Naive B cell (primary cell): ENCODE measurements around the gene PARP12. TPM values are rescaled to one million over a fixed set of nuclear protein-coding genes. Genes with fewer than 3 reads are reported as not detected.
A peak's percentile ranks its signal among the peaks of the same experiment; 100 is the strongest.

Source experiments
- ATAC-seq, 2 donors: fragments of 150-1000 bp; cut with Tn5 transposase; 2 replicates each; pipeline ENCODE4 v1.10.0; 2021; ENCODE audit warnings: low read depth in 2 of 2, mild to moderate bottlenecking in 2 of 2, moderate library complexity in 2 of 2
- DNase-seq: peaks from one replicate; pipeline ENCODE4 v3.0.0; 2022
- H3K27ac Mint-ChIP-seq, 6 donors: one replicate each; pipeline ENCODE4 v1.8.0; 2020 to 2022; ENCODE audit warnings: mild to moderate bottlenecking in 6 of 6, mixed read lengths in 6 of 6, moderate library complexity in 5 of 6, inconsistent platforms in 2 of 6
- H3K27me3 Mint-ChIP-seq, 3 donors: one replicate each; pipeline ENCODE4 v1.8.0; 2021 to 2022; ENCODE audit warnings: mixed read lengths in 3 of 3, mild to moderate bottlenecking in 1 of 3
- H3K36me3 Mint-ChIP-seq, 2 donors: one replicate each; pipeline ENCODE4 v1.8.0; 2020 to 2022; ENCODE audit warnings: mixed read lengths in 2 of 2, inconsistent platforms in 1 of 2, mild to moderate bottlenecking in 1 of 2
- H3K4me1 Mint-ChIP-seq, 3 donors: one replicate each; pipeline ENCODE4 v1.8.0; 2020 to 2022; ENCODE audit warnings: mixed read lengths in 3 of 3, inconsistent platforms in 1 of 3, mild to moderate bottlenecking in 1 of 3, moderate library complexity in 1 of 3
- H3K4me3 Mint-ChIP-seq, 8 donors: one replicate each; pipeline ENCODE4 v1.8.0; 2020 to 2022; ENCODE audit warnings: mild to moderate bottlenecking in 8 of 8, mixed read lengths in 8 of 8, moderate library complexity in 8 of 8, inconsistent platforms in 2 of 8
- H3K9me3 Mint-ChIP-seq, 7 donors: one replicate each; pipeline ENCODE4 v1.8.0; 2020 to 2022; ENCODE audit warnings: mixed read lengths in 7 of 7, mild to moderate bottlenecking in 5 of 7, inconsistent platforms in 2 of 7, moderate library complexity in 1 of 7
- polyA plus RNA-seq, 6 donors: library from polyadenylated mRNA; unstranded; fragments of 300-500 nt; fragmentation: Illumina TruSeq; gene quantifications; one replicate each; pipeline ENCODE4 v1.2.3, GENCODE V29; 2021; ENCODE audit warnings: low read depth in 6 of 6

PARP12 gene
- polyA plus RNA-seq, 6 donors from 2014 or later, result 40.5 to 61.1 (median 47.6) TPM

DNA sequence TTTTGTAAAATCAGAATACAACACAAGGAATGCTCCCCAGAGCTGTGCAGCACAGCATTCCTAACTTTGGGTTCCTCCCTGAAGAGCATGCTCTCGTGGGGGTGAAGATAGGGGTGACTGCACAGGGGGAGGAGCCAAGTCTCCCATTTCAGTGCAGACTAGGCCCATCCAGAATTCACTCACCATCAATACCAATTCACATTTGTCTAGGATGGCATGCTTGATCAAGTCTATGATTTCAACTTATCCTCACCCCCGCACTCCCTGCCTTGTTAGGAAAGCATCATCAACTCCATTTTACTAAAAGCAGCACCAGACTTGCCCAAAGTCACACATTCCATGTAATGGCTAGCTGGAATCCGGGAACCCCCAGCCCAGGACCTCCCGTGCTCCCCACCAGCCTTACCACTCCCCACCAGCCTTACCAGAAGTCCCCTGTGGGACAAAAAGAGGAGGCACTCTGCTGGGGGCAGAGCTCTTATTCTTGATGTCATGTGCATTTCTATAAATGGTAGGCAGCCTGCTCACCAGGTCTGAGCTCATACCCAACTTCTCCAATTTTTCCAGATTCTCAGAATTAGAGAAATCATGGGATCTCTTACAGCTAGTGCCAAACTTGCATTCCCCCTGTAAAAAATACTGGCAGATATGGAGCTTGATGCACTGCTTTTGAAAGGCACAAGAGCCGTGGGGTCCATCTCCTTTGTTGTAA is 6.2 kb downstream of the PARP12 start:
- Mint-ChIP-seq H3K4me3 (no peak overlapping the region), H3K4me1 (peaks cover 65 to 89% (median 78%) of the 10 kb centered on the region in 3 donors), H3K36me3 (peaks cover 0 to 14% of the 10 kb centered on the region in 2 donors), H3K27ac (peak overlapping the region; percentile 47 to 89 (median 68)), H3K27me3 (no peaks in the 10 kb centered on the region), H3K9me3 (no peaks in the 10 kb centered on the region)
- ATAC-seq (no peak), DNase-seq (no peak)

DNA sequence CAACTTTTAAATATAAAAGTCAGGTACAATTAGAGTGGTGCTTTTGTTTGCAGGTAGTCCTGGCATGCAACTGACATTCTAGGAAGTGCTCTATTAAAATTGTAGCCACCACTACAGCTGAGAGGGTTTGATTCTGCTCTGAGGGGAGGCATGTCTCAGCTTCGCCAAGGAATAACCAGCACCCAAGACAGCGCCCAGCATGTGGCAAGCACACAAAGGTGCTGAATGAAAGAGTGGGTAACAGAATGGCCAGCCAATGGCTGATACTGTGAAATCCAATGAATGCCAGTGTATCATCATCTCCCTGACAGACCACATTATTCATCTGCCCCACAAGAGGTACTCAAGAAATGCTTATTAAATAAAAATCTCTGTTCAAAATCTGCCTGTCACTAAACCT is 6.9 kb downstream of the PARP12 start:
- Mint-ChIP-seq H3K9me3 (no peaks in the 10 kb centered on the region), H3K27me3 (no peaks in the 10 kb centered on the region), H3K4me1 (peaks cover 58 to 85% (median 70%) of the 10 kb centered on the region in 3 donors), H3K4me3 (no peak overlapping the region), H3K36me3 (peaks cover 0 to 14% of the 10 kb centered on the region in 2 donors), H3K27ac (peak overlapping the region in 5 of 6 donors; percentile 9 to 89 (median 76))
- no peak for ATAC-seq
- DNase-seq, result no peak

DNA sequence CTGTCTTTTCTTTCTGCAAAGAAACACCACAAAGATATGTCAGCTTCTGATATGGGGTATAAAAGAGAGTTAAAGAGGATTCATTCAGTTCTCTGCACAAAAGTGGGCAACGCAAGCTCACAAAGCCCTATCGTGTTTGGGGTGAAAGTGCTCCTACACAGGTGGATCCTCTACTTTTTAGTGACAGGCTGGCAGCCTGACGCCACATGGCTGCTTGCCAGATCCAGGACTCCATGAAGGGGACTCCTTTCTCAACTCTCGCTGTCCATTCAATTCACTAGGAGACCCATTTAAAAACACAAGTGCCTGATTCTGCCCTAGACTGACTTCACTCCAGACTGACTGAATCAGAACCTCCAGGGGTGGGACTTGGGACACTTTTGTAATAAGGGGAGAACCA is 8.0 kb downstream of the PARP12 start:
- Mint-ChIP-seq H3K27ac (peak overlapping the region; percentile 65 to 98 (median 85)), H3K9me3 (no peaks in the 10 kb centered on the region), H3K4me1 (peaks cover 53 to 85% (median 61%) of the 10 kb centered on the region in 3 donors), H3K4me3 (peak overlapping the region in 4 of 8 donors; percentile 15 to 62 (median 35)), H3K27me3 (no peaks in the 10 kb centered on the region), H3K36me3 (peaks cover 0 to 20% of the 10 kb centered on the region in 2 donors)
- DNase-seq, result no peak
- ATAC-seq, result no peak

DNA sequence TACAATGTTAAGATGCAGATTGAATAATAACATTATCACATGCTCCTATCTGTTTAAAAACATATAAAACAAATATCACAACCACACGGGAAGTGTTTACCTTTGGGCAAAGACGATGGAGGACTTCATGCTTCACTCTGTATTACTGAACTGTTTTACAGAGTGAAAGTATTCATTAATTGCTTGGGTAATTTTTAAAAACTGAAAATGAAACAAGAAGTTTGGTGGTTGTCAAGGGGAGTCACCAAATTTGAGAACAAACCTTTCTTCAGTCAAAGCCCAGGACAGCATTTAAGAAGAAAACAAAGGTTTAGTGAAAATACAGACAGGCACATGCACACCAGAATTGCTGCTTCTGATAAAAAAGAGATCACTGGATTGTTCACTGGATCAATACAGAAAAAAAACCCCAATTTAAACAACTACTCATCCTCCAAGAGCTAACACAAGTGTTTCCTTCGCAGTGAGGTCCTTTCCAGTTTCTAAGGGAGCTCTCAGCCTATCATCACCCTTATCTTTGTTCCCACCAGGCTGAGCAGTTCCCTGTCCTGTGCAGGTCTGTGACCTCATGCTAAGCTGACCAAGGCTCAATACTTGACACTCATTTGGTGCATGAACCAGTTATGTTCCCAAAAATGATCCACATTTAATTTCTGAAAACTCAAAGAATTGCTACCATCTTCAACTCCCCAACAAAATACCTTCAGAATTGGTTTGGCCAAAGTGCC is 8.8 kb downstream of the PARP12 start:
- H3K4me1 Mint-ChIP-seq, result peaks cover 47 to 85% (median 58%) of the 10 kb centered on the region in 3 donors
- H3K9me3 Mint-ChIP-seq, result no peaks in the 10 kb centered on the region

DNA sequence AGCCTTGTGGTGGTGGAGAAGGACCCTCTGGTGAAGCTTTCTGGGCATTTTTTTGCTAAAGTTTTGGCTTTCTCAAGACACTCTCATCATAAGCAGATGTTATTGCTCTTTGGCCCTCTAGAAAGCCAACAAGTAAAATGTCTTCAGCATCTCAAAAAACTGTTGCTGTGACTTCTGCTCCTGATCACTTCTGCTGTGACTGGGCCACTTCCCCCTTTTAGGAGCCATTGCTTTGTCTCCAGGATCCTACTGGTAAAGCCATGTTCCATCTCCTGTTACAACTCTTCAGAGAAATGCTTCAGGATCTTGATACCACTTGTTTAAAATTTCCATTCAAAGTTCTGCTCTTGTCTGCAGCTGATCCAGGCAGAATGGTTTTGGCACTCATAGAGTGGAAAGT is 10.9 kb downstream of the PARP12 start:
- H3K4me3 Mint-ChIP-seq, result no peak overlapping the region
- H3K27ac Mint-ChIP-seq, result peak overlapping the region in 2 of 6 donors; percentile 29 to 36
- DNase-seq, result no peak
- H3K27me3 Mint-ChIP-seq, result no peaks in the 10 kb centered on the region
- no peak for ATAC-seq
- no peaks in the 10 kb centered on the region for H3K9me3 Mint-ChIP-seq
- peaks cover 48 to 77% (median 49%) of the 10 kb centered on the region in 3 donors for H3K4me1 Mint-ChIP-seq
- peaks cover 4 to 13% of the 10 kb centered on the region in 2 donors for H3K36me3 Mint-ChIP-seq

More for the DNA sequence above, 8.8 kb downstream of the PARP12 start:
- H3K36me3 Mint-ChIP-seq, result peaks cover 0 to 22% of the 10 kb centered on the region in 2 donors
- peak overlapping the region; percentile 61 to 98 (median 84) for H3K27ac Mint-ChIP-seq
- DNase-seq (peak; percentile 45), ATAC-seq (peak; percentile 94 to 95)
- peak overlapping the region; percentile 17 to 68 (median 52) for H3K4me3 Mint-ChIP-seq
- H3K27me3 Mint-ChIP-seq, result no peaks in the 10 kb centered on the region

DNA sequence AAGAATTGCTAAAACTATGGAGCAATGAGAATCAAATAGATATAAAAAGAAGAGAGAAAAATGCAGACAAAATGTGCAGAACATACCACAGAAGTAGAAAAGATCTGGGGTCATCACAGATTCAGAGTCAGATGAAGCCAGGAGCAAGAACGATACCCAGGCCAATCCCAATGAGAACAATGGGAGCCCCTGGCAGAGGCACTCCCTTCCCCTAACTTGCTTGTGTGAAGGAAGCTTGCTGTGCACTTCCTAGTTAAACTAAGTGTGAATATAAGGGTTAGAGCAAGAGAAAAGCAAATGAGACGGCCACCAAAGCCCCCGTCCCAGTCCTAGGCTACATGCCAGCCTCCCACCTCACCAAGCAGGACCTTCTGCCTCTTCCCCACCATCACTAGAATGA is 12.7 kb downstream of the PARP12 start:
- Mint-ChIP-seq H3K4me1 (peaks cover 37 to 63% (median 40%) of the 10 kb centered on the region in 3 donors), H3K4me3 (no peak overlapping the region), H3K27me3 (no peaks in the 10 kb centered on the region), H3K36me3 (peaks cover 12 to 17% of the 10 kb centered on the region in 2 donors), H3K9me3 (no peaks in the 10 kb centered on the region), H3K27ac (peak overlapping the region in 3 of 6 donors; percentile 3 to 27 (median 14))
- no peak for ATAC-seq
- DNase-seq, result no peak

DNA sequence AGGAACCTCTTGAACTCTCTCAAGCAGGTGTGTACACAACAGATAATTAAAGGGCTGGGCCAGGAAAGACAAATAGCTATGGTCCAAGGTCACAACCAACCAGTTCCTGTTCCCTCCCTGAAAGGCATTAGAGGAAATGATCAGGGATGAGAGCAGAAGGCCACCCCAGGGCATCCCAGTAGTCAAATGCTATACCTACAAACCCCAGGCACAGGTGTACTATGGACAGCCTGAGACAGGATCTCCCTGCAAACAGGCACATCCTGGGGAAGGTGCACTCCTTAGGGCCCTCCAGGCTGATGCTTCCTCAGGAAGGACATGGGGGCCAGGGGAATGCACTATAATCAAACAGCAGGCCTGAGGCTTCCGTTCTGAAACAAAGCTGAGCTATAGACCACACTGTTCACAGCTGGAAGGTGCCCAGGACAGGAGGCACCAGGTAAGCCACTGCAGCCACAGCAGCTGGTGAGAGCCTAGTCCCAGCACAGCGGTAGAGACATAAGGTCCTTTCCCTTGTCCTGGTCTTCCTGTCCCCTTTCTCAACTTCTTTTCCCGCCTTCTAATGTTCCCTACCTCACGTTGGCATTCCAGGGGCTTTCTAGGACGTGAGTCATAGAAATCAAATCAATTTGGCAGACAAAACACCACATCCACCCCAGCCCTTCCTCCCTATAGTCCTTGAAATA is 13.3 kb downstream of the PARP12 start:
- Mint-ChIP-seq H3K36me3 (peaks cover 14 to 17% of the 10 kb centered on the region in 2 donors), H3K27me3 (no peaks in the 10 kb centered on the region), H3K27ac (peak overlapping the region in 1 of 6 donors; percentile 20), H3K4me3 (no peak overlapping the region), H3K4me1 (peaks cover 32 to 57% (median 36%) of the 10 kb centered on the region in 3 donors), H3K9me3 (no peaks in the 10 kb centered on the region)
- ATAC-seq (no peak), DNase-seq (no peak)

DNA sequence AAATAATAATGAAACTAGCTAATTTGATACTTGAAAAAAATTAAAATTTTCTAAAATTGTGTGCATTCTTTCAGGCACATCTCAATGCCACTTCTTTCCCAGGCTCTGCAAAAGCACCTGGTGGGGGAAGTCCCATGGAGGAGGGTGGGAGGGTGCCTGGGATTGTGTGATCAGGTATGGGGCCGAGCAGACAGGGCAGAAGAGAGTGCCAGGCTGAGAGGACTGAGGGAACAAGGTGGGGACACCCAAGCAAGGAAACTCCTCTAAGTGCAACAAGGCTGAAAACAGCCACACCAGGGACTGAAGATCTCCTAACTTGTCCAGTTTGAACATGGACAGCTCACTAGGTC is 13.8 kb downstream of the PARP12 start:
- ATAC-seq, result no peak

DNA sequence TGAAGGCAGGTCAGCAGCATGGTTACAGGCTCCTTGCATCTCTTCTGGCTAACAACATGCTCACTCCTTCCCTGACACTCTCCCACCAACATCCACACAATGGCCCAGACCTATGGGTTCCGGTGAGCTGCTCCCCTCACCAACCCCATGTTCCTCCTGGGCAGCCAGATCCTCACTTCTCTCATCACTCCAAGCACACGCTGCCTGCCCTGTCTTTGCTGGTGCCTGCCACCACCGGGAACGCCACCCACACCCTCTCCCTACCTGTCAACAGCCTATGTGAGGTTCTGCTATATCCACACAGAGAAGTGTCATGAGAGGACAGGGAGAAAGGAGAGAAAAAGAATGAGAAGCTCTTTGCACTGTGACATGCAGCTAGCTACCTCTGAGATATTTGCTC is 14.6 kb downstream of the PARP12 start:
- Mint-ChIP-seq H3K4me1 (peaks cover 22 to 44% (median 23%) of the 10 kb centered on the region in 3 donors), H3K27me3 (no peaks in the 10 kb centered on the region), H3K36me3 (peaks cover 21 to 24% of the 10 kb centered on the region in 2 donors), H3K27ac (peak overlapping the region in 1 of 6 donors; percentile 26), H3K9me3 (no peaks in the 10 kb centered on the region), H3K4me3 (no peak overlapping the region)
- ATAC-seq (no peak), DNase-seq (no peak)

More for the DNA sequence above, 13.8 kb downstream of the PARP12 start:
- Mint-ChIP-seq H3K27ac (peak overlapping the region in 1 of 6 donors; percentile 20), H3K4me3 (no peak overlapping the region), H3K4me1 (peaks cover 27 to 52% (median 31%) of the 10 kb centered on the region in 3 donors), H3K9me3 (no peaks in the 10 kb centered on the region), H3K36me3 (peaks cover 18 to 19% of the 10 kb centered on the region in 2 donors), H3K27me3 (no peaks in the 10 kb centered on the region)
- DNase-seq, result no peak

DNA sequence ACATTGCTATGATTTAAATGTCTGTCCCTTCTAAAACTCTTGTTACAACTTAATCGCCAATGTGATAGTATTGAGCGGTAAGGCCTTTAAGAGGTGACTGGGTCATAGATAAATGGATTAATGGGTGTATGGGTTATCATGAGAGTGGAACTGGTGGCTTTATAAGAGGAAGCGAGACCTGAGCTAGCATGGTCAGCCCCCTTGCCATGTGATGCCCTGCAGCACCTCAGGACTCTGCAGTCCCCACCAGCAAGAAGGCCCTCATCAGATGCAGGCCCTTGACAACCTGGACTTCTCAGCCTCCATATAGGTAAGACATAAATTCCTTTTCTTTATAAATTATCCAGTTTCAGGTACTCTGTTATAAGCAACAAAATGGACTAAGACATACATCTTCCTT is 15.6 kb downstream of the PARP12 start:
- Mint-ChIP-seq H3K4me3 (no peak overlapping the region), H3K27ac (peak overlapping the region in 1 of 6 donors; percentile 69), H3K27me3 (no peaks in the 10 kb centered on the region), H3K4me1 (peaks cover 19 to 37% (median 20%) of the 10 kb centered on the region in 3 donors), H3K36me3 (peaks cover 21 to 24% of the 10 kb centered on the region in 2 donors), H3K9me3 (no peaks in the 10 kb centered on the region)
- ATAC-seq (no peak), DNase-seq (no peak)

DNA sequence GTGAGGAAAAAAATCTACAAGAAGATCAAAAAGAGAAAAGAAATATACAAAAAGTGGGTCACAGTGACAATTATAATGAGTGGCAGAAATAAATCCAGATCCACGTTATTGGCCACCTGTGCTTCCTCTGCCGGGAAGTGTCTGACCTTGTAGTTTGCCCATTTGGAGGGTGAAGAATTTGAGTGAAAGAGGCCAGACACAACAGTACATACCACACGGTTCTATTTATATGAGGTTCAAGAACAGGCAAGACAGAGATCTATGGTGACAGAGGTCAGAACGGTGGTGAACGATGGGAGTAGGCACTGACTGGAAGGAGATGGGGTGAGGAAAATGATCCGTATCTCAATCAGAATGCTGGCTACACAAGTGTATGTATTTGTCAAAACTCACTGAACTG is 17.1 kb downstream of the PARP12 start:
- H3K27me3 Mint-ChIP-seq, result no peaks in the 10 kb centered on the region
- H3K27ac Mint-ChIP-seq, result peak overlapping the region in 1 of 6 donors; percentile 49
- peaks cover 18 to 34% (median 18%) of the 10 kb centered on the region in 3 donors for H3K4me1 Mint-ChIP-seq
- peaks cover 30 to 32% of the 10 kb centered on the region in 2 donors for H3K36me3 Mint-ChIP-seq
- ATAC-seq (no peak), DNase-seq (no peak)
- H3K9me3 Mint-ChIP-seq, result no peaks in the 10 kb centered on the region
- H3K4me3 Mint-ChIP-seq, result no peak overlapping the region

DNA sequence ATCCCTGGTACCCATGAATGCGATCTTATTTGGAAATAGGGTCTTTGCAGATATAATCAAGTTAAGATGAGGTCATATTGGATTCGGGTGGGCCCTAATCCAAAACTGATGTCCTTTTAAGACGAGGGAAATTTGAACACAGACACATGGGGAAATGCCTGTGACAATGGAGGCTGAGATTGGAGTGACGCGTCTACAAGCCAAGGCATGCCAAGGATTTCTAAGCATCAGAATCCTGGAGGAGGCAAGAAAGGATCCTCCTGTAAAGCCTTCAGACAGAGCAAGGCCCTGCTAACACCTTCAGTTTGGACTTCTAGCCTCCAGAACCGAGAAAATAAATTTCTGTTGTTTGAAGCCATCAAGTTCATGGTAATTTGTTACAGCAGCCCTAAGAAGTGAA is 18.5 kb downstream of the PARP12 start:
- peaks cover 11 to 20% (median 15%) of the 10 kb centered on the region in 3 donors for H3K4me1 Mint-ChIP-seq
- no peak for DNase-seq
- no peak overlapping the region for H3K4me3 Mint-ChIP-seq
- H3K27me3 Mint-ChIP-seq, result no peaks in the 10 kb centered on the region
- H3K36me3 Mint-ChIP-seq, result peaks cover 24 to 30% of the 10 kb centered on the region in 2 donors
- no peaks in the 10 kb centered on the region for H3K9me3 Mint-ChIP-seq
- ATAC-seq, result no peak
- no peak overlapping the region for H3K27ac Mint-ChIP-seq

DNA sequence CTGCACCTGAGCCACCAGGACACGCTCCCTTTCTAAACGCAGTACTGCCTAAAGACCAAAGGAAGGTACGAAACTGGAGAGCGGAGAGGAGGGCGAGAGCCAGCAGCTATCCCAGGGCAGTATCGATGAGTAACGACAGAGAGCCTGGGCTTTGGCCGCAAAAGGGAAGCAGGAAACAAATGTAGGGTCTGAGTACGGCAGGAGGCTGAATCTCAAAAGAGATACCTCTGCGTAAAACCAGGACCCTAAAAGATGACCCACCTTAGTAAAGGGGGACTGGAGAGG is 20.4 kb downstream of the PARP12 start:
- DNase-seq, result no peak
- H3K27ac Mint-ChIP-seq, result no peak overlapping the region
- no peaks in the 10 kb centered on the region for H3K9me3 Mint-ChIP-seq
- peaks cover 5 to 24% (median 9%) of the 10 kb centered on the region in 3 donors for H3K4me1 Mint-ChIP-seq
- ATAC-seq, result no peak
- no peak overlapping the region for H3K4me3 Mint-ChIP-seq
- H3K27me3 Mint-ChIP-seq, result no peaks in the 10 kb centered on the region
- H3K36me3 Mint-ChIP-seq, result peaks cover 26 to 41% of the 10 kb centered on the region in 2 donors
